AG04449 (cell line): ENCODE data around the gene CENPE.
A peak's percentile ranks its signal among the peaks of the same experiment; 100 is the strongest.

Source experiments
- CTCF ChIA-PET: fragments of 350-600 bp; formaldehyde crosslinking; extraction: SDS; loops from one replicate; lab custom pipeline; 2021; ENCODE audit warnings: antibody characterized with exemption; lab: Yijun Ruan, JAX
- POLR2A ChIA-PET: fragments of 400-600, 350-600 bp; formaldehyde crosslinking; extraction: SDS; loops from one replicate; lab custom pipeline; 2020; ENCODE audit warnings: antibody characterized with exemption, inconsistent platforms; lab: Yijun Ruan, JAX
- DNase-seq: peaks from one replicate; pipeline ENCODE4 v3.0.0-alpha.2; 2010; ENCODE audit warnings: low read depth, low spot score
- H3K4me3 ChIP-seq: 2 replicates; pipeline ENCODE4 v1.5.1; 2011; ENCODE audit warnings: low read depth, mild to moderate bottlenecking, control low read depth, low read length
- TF ChIP-seq, protein P1 (sequence below): IDR thresholded peaks from one replicate; pipeline ENCODE4 v1.5.1; 2011; ENCODE audit warnings: mild to moderate bottlenecking, moderate library complexity, low read length, control low read depth, inconsistent platforms; ENCODE audit not compliant: insufficient read depth; ENCODE audit errors: missing control alignments

The CENPE gene

DNA sequence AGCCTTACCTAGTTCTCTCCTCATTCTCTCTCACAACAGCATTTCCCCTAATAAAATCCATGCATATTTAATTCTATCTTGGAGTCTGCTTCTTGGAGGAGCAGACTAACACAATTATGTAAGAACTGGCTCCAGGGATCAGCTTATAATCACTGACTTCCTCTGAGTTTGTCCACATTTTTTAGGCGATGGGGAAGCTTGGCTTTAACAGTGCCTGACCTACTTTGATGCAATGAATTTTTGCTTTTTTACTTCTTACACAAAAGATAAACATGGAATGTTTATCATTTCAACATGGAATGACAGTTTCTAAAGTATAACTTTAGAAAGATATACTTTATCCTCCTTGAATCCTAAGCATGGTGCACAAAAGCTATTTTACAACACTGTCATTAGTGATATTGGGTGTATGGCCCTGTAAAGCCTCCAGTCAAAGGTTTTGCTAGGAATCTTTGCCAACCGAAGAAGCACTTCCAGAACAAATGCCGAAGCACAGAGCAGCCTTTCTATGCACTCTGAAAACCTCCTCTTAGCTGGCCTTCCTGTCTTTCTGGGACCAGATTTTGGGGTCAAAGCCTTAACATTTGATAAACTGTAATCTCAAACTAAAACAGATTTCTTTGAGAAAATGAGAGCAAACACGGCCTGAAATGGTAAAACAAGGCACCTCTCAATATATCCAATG lies 99.2 kb downstream of the CENPE start:
- peak overlapping the region; percentile 48 for H3K4me3 ChIP-seq
- ChIA-PET CTCF (interaction anchor here (0.9 to 5.8 kb wide), 22 partner anchors 8 to 667 kb away, joined by 3 to 66 read pairs (median 6); partner anchors contain the start of genes SLC9B2 and UBE2D3), POLR2A (no interaction called here)
- TF ChIP-seq, protein P1, sequence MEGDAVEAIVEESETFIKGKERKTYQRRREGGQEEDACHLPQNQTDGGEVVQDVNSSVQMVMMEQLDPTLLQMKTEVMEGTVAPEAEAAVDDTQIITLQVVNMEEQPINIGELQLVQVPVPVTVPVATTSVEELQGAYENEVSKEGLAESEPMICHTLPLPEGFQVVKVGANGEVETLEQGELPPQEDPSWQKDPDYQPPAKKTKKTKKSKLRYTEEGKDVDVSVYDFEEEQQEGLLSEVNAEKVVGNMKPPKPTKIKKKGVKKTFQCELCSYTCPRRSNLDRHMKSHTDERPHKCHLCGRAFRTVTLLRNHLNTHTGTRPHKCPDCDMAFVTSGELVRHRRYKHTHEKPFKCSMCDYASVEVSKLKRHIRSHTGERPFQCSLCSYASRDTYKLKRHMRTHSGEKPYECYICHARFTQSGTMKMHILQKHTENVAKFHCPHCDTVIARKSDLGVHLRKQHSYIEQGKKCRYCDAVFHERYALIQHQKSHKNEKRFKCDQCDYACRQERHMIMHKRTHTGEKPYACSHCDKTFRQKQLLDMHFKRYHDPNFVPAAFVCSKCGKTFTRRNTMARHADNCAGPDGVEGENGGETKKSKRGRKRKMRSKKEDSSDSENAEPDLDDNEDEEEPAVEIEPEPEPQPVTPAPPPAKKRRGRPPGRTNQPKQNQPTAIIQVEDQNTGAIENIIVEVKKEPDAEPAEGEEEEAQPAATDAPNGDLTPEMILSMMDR = no peak
- no peak for DNase-seq

DNA sequence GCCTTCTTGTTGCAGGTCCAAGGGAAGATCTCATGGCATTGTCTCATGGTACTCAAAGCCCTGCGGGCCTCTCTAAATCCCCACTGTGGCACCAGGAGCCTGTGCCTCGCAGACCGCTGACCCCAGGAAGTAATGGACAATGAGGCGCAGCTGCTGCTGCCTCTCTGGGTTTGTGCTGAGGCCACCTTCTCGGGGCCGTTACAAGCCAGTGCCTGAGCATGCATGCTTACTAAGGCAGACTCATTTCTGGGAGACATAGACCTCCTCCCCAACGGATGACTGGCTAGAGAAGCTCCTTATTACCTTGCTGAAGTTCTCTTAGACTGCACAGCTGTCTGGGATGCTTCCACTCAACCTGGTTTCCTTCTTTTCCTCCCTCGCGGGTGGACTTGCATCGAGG lies 99.8 kb downstream of the CENPE start:
- POLR2A ChIA-PET = no interaction called here
- H3K4me3 ChIP-seq = peak overlapping the region; percentile 48
- no peak for DNase-seq
- CTCF ChIA-PET = interaction anchor here (0.9 to 5.8 kb wide), 12 partner anchors 9 to 666 kb away, joined by 3 to 66 read pairs (median 5); partner anchors contain the start of gene SLC9B2
- TF ChIP-seq, protein P1 = no peak

DNA sequence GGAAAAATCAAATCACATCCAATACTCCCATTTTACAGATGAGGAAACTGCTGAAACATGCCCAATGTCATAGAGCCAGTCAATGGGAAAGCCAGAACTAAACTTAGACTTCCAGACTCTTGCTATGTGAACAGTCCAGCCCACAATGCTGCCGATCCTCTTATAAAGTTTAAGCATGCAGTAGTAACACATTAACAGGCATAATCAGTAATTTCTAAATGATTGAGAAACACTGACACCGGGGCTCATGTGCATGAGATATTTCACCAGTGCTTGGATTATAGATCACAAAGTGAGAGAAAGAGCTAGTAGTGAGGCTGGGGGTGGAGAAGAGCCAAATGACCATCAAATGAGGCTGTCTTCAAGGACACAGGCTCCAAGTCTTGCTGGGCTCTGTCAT lies 101.0 kb downstream of the CENPE start:
- DNase-seq = no peak
- TF ChIP-seq, protein P1 = no peak
- H3K4me3 ChIP-seq = no peak overlapping the region
- ChIA-PET CTCF (interaction anchor here (1.1 to 5.8 kb wide), 2 partner anchors 7 to 13 kb away, joined by 3 to 66 read pairs; no protein-coding TSS in a partner anchor), POLR2A (no interaction called here)

DNA sequence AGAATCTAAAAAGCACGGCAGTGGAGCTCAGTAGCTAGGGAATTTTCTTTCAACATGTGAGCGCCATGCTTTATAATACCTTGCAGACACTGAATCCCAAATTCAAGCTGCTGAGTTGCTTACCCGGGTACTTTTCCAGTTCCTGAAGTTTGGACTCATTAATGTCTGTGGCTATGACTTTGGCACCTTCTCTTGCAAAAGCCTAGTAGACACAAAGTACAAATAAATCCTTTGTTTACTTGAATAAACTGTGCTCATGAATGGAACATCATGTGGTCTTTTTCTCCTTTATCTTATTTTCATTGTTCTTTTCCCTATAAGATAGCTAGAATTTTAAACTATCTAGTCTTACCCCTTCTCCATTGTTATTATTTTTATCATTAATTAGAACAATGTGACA lies 103.1 kb downstream of the CENPE start:
- ChIA-PET CTCF (interaction anchor here (0.7 to 8.7 kb wide), 8 partner anchors 8 to 502 kb away, joined by 3 to 82 read pairs (median 3); partner anchors contain the start of gene SLC9B2), POLR2A (no interaction called here)
- no peak for DNase-seq
- no peak overlapping the region for H3K4me3 ChIP-seq
- TF ChIP-seq, protein P1 = no peak

DNA sequence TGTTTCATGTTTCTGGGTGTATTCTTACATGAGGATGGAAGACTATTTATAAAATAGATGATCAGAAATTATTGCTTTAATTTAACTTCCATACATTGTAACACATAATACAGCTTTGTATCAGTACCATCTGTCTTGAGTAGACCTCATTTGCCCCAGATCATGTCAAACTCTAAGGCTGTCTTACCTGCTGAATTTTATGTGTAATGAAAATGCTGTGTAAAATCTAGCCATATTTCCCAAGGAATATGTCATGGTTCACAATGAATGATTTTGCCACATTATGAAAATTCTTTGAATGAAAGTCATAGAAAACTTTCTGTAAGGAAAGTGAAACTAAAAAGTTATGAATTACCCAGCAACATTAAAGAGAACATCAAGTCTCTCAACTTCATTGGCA lies 105.9 kb downstream of the CENPE start:
- POLR2A ChIA-PET = no interaction called here
- TF ChIP-seq, protein P1 = no peak
- no peak for DNase-seq
- no peak overlapping the region for H3K4me3 ChIP-seq
- CTCF ChIA-PET = interaction anchor here (0.6 to 8.7 kb wide), 35 partner anchors 8 to 805 kb away, joined by 3 to 82 read pairs (median 4); partner anchors contain the start of genes BDH2 and SLC9B2

DNA sequence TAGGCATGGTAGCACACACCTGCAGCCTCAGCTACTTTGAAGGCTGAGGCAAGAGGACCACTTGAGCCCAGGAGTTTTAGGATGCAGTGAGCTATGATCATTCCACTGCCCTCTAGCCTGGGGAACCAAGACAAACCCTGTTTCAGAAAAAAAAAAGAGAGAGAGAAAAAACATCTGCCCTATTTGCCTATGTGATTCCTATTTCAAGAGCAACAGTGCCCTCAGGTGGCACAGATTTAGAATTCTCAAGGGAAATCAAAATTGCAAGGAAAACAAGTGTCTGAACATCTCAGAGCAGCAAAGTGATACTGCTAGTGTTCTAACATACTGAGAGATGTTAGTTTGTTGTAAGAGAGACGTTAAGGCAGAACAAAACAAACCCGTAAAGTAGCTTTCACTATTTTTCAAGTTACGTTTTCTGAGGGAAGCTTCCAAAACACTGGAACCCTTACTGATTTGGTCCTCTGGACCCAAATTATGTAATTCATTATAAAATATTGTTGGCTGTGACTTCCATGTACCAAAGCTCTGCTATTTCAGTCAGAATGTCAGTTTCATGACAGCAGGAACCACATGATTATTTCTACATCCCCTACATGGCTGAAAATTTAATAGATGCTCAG lies 106.4 kb downstream of the CENPE start:
- TF ChIP-seq, protein P1 = peak; percentile 41
- DNase-seq = no peak
- H3K4me3 ChIP-seq = no peak overlapping the region
- POLR2A ChIA-PET = no interaction called here
- CTCF ChIA-PET = interaction anchor here (0.6 to 8.7 kb wide), 38 partner anchors 8 to 805 kb away, joined by 3 to 82 read pairs (median 4); partner anchors contain the start of genes BDH2 and SLC9B2
